K562 (cell line): ENCODE results near the gene KIF3A. TPM values are rescaled to one million over a fixed set of nuclear protein-coding genes. Genes with fewer than 3 reads are reported as not detected.

Experiments
- BRD9 ChIP-seq: fragments of 450-650 bp; IDR thresholded peaks from 2 replicates; pipeline ENCODE4 v1.6.1; 2018; ENCODE audit warnings: low read depth; ENCODE audit not compliant: partially characterized antibody
- CUX1 ChIP-seq: fragments of 200-800 bp; sonication (Bioruptor generic); IDR thresholded peaks from 2 replicates; pipeline ENCODE4 v1.6.1; 2016; ENCODE audit warnings: missing genetic modification characterization, missing compliant biosample characterization
- ETS1 ChIP-seq: conservative IDR thresholded peaks from 2 replicates; pipeline ENCODE4 v1.6.1; 2011; ENCODE audit warnings: low read depth, mild to moderate bottlenecking, low read length; ENCODE audit not compliant: control insufficient read depth
- FOXK2 ChIP-seq, 2 experiments: fragments of 450-650 bp; IDR thresholded peaks in 1 of 2; conservative IDR thresholded peaks in 1 of 2; 2 replicates each; pipeline ENCODE4 v1.6.1; 2016; ENCODE audit warnings: low read depth in 2 of 2, mild to moderate bottlenecking in 1 of 2
- POLR2G ChIP-seq: fragments of 200-400 bp; formaldehyde crosslinking; IDR thresholded peaks from 2 replicates; pipeline ENCODE4 v1.6.1; 2017; ENCODE audit warnings: low read depth, mild to moderate bottlenecking, antibody characterized with exemption, low read length, moderate library complexity
- SIX5 ChIP-seq, 2 experiments: IDR thresholded peaks; 2 replicates each; pipeline ENCODE4 v1.6.1; 2011; ENCODE audit warnings: low read length in 2 of 2, borderline replicate concordance in 1 of 2, low read depth in 1 of 2, mild to moderate bottlenecking in 1 of 2, moderate library complexity in 1 of 2; ENCODE audit not compliant: insufficient read depth in 1 of 2
- SPI1 ChIP-seq: IDR thresholded peaks from 2 replicates; pipeline ENCODE4 v1.6.1; 2011; ENCODE audit warnings: low read depth, low read length, control low read depth, borderline replicate concordance
- ZNF121 ChIP-seq: sonication (generic); formaldehyde crosslinking; conservative IDR thresholded peaks from 2 replicates; pipeline ENCODE4 v1.8.0; 2022; ENCODE audit warnings: missing genetic modification reagents
- polyA plus RNA-seq, 8 experiments: library from polyadenylated mRNA; depleted of rRNA in 4 of 8; stranded (reverse) in 5 of 8; unstranded in 3 of 8; fragments of >200 nt; fragmentation: Nextera tagmentation in 2 of 8; fragmentation: Illumina TruSeq in 1 of 8; extraction: Ambion mirVana in 2 of 8; extraction: Trizol in 1 of 8; gene quantifications; 2 replicates each; pipeline versions ENCODE4 v1.2.1 to v1.2.3, GENCODE V29; 2011 to 2014; ENCODE audit warnings: inconsistent platforms in 1 of 8, missing spikeins in 1 of 8
- total RNA-seq, 7 experiments: library from RNA; depleted of rRNA in 6 of 7; stranded (reverse); fragments of >200 nt in 6 of 7; fragmentation: Illumina TruSeq in 2 of 7; extraction: Trizol in 2 of 7; gene quantifications; 2 replicates each; pipeline versions ENCODE4 v1.2.1 to v1.2.3, GENCODE V29; 2011 to 2021; ENCODE audit warnings: low replicate concordance in 1 of 7
- TF ChIP-seq, protein P1 (sequence below): fragments of 450-650 bp; formaldehyde crosslinking; conservative IDR thresholded peaks from 2 replicates; pipeline ENCODE4 v1.4.0; 2022; ENCODE audit warnings: mild to moderate bottlenecking, missing genetic modification characterization

Gene KIF3A
- total and polyA plus RNA-seq, 9 of the 15 experiments (the other 6 are each of a cell fraction or from before 2014, with no cell fraction given) = 1.5 to 7.8 (median 6.0) TPM

- TF ChIP-seq BRD9 (no peak), FOXK2 (conservative IDR thresholded peaks at IDR 0.05 in 1 of 2, IDR thresholded peaks at IDR 0.05 in 1 of 2; ENCODE audit: low read depth in 2 of 2) (0 out of 4 replicates have a peak, but pooled peaks of 1 of the 2 experiments have one; percentile 28), ETS1 (no peak), CUX1 (no peak), SPI1 (peak; percentile 54; the same call in 1 of the 2 replicates), POLR2G (no peak), SIX5 (IDR thresholded peaks at IDR 0.05; ENCODE audit: borderline replicate concordance in 1 of 2, insufficient read depth in 1 of 2, low read depth in 1 of 2, low read length in 2 of 2) (no peak), ZNF121 (no peak)
- TF ChIP-seq, protein P1, sequence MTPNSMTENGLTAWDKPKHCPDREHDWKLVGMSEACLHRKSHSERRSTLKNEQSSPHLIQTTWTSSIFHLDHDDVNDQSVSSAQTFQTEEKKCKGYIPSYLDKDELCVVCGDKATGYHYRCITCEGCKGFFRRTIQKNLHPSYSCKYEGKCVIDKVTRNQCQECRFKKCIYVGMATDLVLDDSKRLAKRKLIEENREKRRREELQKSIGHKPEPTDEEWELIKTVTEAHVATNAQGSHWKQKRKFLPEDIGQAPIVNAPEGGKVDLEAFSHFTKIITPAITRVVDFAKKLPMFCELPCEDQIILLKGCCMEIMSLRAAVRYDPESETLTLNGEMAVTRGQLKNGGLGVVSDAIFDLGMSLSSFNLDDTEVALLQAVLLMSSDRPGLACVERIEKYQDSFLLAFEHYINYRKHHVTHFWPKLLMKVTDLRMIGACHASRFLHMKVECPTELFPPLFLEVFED = no peak
- TF ChIP-seq, all 486 proteins: peak for 4
Measured at GRCh38 chr5:132778856-132779255, 41.5 kb upstream of the KIF3A start (continued).
